HEK293T (cell line): ENCODE results near the gene MRPL42.

Experiments
- CTCF ChIA-PET: fragments of 350-600 bp; formaldehyde crosslinking; extraction: SDS; loops from one replicate; lab custom pipeline; 2021; ENCODE audit warnings: antibody characterized with exemption, inconsistent platforms; lab: Yijun Ruan, JAX
- POLR2A ChIA-PET: fragments of 350-600 bp; formaldehyde crosslinking; extraction: SDS; loops from one replicate; lab custom pipeline; 2020; ENCODE audit warnings: antibody characterized with exemption, inconsistent platforms; lab: Yijun Ruan, JAX
- DNase-seq: peaks from one replicate; pipeline ENCODE4 v3.0.0; 2012; ENCODE audit warnings: mixed read lengths; ENCODE audit errors: extremely low spot score
- ARNT ChIP-seq: fragments of 450-650 bp; IDR thresholded peaks from 2 replicates; pipeline ENCODE4 v1.6.1; 2017; ENCODE audit warnings: mild to moderate bottlenecking
- BHLHE40 ChIP-seq: fragments of 450-650 bp; IDR thresholded peaks from 2 replicates; pipeline ENCODE4 v1.6.1; 2016; ENCODE audit warnings: mild to moderate bottlenecking, moderate library complexity, borderline replicate concordance
- CTBP1 ChIP-seq: fragments of 450-650 bp; IDR thresholded peaks from 2 replicates; pipeline ENCODE4 v1.6.1; 2016; ENCODE audit warnings: borderline replicate concordance
- ELF4 ChIP-seq: fragments of 450-650 bp; IDR thresholded peaks from 2 replicates; pipeline ENCODE4 v1.6.1; 2017; ENCODE audit warnings: antibody characterized with exemption
- FOXA1 ChIP-seq: fragments of 450-650 bp; IDR thresholded peaks from 2 replicates; pipeline ENCODE4 v1.6.1; 2016; ENCODE audit warnings: mild to moderate bottlenecking
- FOXK2 ChIP-seq: fragments of 450-650 bp; IDR thresholded peaks from 2 replicates; pipeline ENCODE4 v1.6.1; 2016; ENCODE audit warnings: mild to moderate bottlenecking
- FOXM1 ChIP-seq: fragments of 450-650 bp; IDR thresholded peaks from 2 replicates; pipeline ENCODE4 v1.6.1; 2017; ENCODE audit warnings: mild to moderate bottlenecking, borderline replicate concordance
- HDGF ChIP-seq: fragments of 450-650 bp; IDR thresholded peaks from 2 replicates; pipeline ENCODE4 v1.6.1; 2017; ENCODE audit warnings: antibody characterized with exemption, borderline replicate concordance
- L3MBTL2 ChIP-seq: fragments of 450-650 bp; conservative IDR thresholded peaks from 2 replicates; pipeline ENCODE4 v1.6.1; 2016; ENCODE audit warnings: mild to moderate bottlenecking
- LEF1 ChIP-seq: fragments of 450-650 bp; IDR thresholded peaks from 2 replicates; pipeline ENCODE4 v1.6.1; 2017; ENCODE audit warnings: mild to moderate bottlenecking, borderline replicate concordance
- NFRKB ChIP-seq: fragments of 450-650 bp; IDR thresholded peaks from 2 replicates; pipeline ENCODE4 v1.6.1; 2016; ENCODE audit warnings: mild to moderate bottlenecking, moderate library complexity
- SP1 ChIP-seq: fragments of 450-650 bp; IDR thresholded peaks from 2 replicates; pipeline ENCODE4 v1.6.1; 2017
- SUZ12 ChIP-seq: fragments of 450-650 bp; IDR thresholded peaks from 2 replicates; pipeline ENCODE4 v1.6.1; 2016; ENCODE audit warnings: mild to moderate bottlenecking
- TARDBP ChIP-seq: fragments of 450-650 bp; IDR thresholded peaks from 2 replicates; pipeline ENCODE4 v1.6.1; 2016
- ZNF384 ChIP-seq: fragments of 450-650 bp; IDR thresholded peaks from 2 replicates; pipeline ENCODE4 v1.6.1; 2016
- TF ChIP-seq, protein P1 (sequence below): fragments of 450-650 bp; IDR thresholded peaks from 2 replicates; pipeline ENCODE4 v1.6.1; 2016

The MRPL42 gene

DNA sequence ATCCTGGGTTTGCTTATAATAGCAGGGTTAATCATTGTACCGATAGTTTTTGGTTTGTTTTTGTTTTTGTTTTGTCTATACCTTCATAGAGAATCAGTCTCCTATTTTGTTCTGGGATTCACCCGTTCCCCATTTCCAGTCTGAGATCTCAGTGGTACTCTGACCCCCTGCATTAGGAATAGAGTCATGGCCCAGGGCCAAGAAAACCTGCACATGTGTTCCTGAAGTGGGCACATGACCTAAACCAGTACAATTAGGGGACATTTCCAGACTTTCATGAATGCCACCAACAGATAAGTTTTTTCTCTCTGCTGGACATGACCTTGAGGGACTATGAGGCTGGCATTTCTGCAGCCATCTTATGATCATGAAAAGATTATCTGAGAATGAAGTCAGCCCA lies 52.5 kb downstream of the MRPL42 start:
- TF ChIP-seq ELF4 (no peak), CTBP1 (no peak), SUZ12 (no peak), BHLHE40 (no peak), FOXM1 (no peak), FOXK2 (no peak), ARNT (no peak), FOXA1 (no peak), ZNF384 (no peak), HDGF (no peak), TARDBP (no peak), LEF1 (no peak), L3MBTL2 (no peak), SP1 (no peak), NFRKB (no peak)
- TF ChIP-seq, protein P1, sequence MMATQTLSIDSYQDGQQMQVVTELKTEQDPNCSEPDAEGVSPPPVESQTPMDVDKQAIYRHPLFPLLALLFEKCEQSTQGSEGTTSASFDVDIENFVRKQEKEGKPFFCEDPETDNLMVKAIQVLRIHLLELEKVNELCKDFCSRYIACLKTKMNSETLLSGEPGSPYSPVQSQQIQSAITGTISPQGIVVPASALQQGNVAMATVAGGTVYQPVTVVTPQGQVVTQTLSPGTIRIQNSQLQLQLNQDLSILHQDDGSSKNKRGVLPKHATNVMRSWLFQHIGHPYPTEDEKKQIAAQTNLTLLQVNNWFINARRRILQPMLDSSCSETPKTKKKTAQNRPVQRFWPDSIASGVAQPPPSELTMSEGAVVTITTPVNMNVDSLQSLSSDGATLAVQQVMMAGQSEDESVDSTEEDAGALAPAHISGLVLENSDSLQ = no peak
- CTCF ChIA-PET = no interaction called here
- POLR2A ChIA-PET = no interaction called here
- DNase-seq = no peak

DNA sequence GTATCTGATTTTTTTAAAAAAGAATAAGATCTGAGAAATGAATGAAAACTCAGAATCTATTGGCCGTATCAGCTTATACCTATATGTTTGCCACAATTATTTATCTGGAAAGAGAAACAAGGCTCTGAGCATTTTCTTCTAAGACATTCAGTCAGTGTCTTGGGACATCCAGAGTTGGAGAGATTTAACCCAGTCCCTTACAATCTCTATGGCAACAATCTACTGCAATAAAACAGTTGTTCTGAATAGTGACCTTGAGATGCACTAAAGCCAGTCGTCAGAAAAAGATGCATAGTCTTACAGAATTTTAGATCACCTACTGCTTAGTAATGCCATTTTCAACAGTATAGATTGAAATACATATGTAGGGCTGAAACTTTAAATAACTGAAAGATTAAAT lies 53.1 kb downstream of the MRPL42 start:
- CTCF ChIA-PET = no interaction called here

DNA sequence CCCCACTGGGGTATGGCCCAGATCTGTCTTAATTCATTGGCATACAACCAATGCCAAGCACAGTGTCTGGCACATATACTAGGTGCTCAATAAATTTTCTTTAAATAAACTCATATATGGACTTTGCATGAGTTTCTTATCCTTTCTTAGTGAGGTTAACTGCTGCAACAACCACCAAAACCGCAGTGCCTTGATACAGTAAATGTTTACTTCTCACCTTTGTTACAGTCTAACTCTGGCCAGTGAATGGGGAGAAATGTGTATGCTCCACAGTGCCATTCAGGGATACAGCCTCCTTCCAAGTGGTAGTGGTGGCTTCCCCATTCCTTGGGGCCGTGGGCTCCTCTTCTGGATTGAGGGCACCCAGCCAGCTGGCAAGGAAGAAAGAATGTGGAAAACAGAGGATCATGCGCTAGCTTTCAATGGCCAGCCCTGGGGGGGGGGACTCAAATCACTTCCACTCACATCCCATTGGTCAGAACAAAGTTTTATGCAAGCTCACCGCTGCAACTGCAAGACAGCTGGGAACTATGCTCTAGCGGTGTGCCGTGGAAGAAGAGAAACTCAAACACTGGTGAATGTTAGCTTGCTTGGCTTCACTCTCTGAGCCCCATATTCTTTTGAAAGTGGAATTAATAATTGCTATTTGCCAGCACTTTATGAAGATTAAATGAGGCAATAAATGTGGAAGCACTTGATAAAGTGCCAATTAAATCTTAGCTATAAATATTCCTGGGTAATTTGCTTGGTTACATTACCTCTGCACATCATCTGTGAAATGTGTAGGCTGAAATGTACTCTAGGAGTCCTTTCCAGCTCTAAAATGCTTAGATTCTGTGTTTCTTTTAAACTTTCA lies 54.1 kb downstream of the MRPL42 start:
- CTCF ChIA-PET = interaction anchor here (0.7 to 1.1 kb wide), 2 partner anchors 37 to 581 kb away, joined by 3 read pairs; no protein-coding TSS in a partner anchor
- DNase-seq = no peak
- POLR2A ChIA-PET = no interaction called here
- no peak for TF ChIP-seq TARDBP
- no peak for TF ChIP-seq ELF4
- TF ChIP-seq SP1 = no peak
- no peak for TF ChIP-seq BHLHE40
- TF ChIP-seq L3MBTL2 = no peak
- TF ChIP-seq NFRKB = no peak
- no peak for TF ChIP-seq FOXA1
- TF ChIP-seq FOXK2 = no peak
- no peak for TF ChIP-seq ZNF384
- TF ChIP-seq, protein P1 = no peak
- no peak for TF ChIP-seq LEF1

More for the DNA sequence above, 53.1 kb downstream of the MRPL42 start:
- DNase-seq = no peak
- POLR2A ChIA-PET = no interaction called here
- TF ChIP-seq SUZ12 = no peak
- no peak for TF ChIP-seq FOXK2
- no peak for TF ChIP-seq SP1

DNA sequence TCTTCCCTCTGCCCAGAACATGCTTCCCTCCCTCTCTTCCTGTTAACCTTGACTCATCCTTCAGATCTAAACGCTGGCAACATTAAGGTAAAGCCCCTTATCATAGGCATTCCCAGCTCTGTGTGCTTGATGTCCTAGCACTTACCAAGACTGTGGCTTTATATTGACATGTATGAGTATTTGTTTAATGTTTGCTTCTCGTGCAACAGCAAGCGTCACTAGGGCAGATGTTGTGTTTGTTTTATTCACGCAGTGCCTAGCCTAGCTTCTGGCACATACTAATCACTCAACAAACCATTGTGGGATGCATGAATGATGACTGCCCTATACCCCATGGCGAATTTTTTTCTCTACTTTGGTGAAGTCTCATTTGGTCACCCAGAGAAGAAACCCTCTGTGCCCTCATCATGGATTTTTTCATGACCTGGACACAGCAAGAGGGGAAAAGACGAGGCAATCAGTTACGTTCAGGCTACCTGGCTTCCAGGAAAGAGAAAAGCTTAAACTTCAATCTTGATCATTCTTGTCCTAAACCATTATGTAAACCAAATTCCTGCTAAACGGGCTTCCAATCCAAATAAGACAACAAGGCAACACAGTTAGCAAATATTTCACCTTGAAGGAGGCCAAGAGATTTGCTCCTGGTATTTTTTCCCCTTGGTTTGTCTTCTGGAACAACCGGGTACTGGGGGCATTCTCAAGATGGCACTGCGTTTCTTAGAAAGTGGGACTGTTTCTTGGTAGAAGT lies 57.2 kb downstream of the MRPL42 start:
- DNase-seq = no peak
- ChIA-PET CTCF (interaction anchor here (1.9 kb wide), 1 partner anchor 578 kb away, joined by 6 read pairs; no protein-coding TSS in a partner anchor), POLR2A (no interaction called here)
- no peak for TF ChIP-seq FOXK2
- TF ChIP-seq L3MBTL2 = no peak
- no peak for TF ChIP-seq NFRKB
- TF ChIP-seq SP1 = no peak
- TF ChIP-seq, protein P1 = no peak
- no peak for TF ChIP-seq SUZ12
- TF ChIP-seq CTBP1 = no peak
- TF ChIP-seq BHLHE40 = no peak
- TF ChIP-seq FOXA1 = no peak

DNA sequence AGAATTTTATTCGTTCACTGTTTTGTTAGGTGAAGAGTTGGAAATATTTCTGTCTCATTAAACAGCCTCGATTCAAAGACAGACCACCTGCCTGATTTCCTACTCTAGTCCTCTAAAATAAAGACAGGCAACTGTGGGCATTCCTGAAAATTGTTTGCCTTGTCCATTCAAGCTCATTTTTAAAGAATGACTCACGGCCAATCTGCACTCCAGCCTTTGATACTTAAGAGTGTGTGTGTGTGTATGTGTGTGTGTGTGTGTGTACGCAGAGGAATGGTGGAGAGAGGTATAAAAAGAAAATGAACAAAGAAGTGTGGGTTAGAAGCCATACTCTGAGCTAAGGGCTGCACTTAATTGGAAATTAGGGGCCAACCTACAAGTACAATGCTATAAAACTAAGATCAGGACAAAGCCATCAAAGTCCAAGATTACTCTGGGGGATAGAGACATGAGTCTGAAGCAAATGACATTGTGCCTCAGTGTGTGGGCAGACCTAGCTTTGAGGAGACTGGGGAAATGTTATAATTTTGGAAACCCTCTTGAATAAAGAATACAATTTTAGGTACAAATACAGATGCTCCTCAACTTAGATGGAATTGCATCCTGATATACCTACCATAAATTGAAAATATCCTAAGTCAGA lies 59.6 kb downstream of the MRPL42 start:
- DNase-seq = no peak
- ChIA-PET CTCF (interaction anchor here (0.6 to 1.2 kb wide), 7 partner anchors 11 to 575 kb away, joined by 3 to 7 read pairs (median 4); no protein-coding TSS in a partner anchor), POLR2A (no interaction called here)
- TF ChIP-seq, protein P1 = no peak
- no peak for TF ChIP-seq ZNF384
- no peak for TF ChIP-seq NFRKB
- TF ChIP-seq SUZ12 = no peak
- TF ChIP-seq ELF4 = no peak
- no peak for TF ChIP-seq L3MBTL2
